ENCODE results near the gene NDRG3. TPM values are rescaled to one million over a fixed set of nuclear protein-coding genes. Genes with fewer than 3 reads are reported as not detected.

NDRG3 gene
- polyA plus RNA-seq, 1 of the 3 experiments (the other 2 are of a cell fraction), result 20.5 TPM

GRCh38 chr20:36684747-36685146 is 61.1 kb downstream of the NDRG3 start:
- Histone ChIP-seq H3K36me3 (replicated peaks in 1 of 2; ENCODE audit: control insufficient read depth in 1 of 2, insufficient read depth in 2 of 2, low read length in 1 of 2) (peaks cover 4 to 8% of the 10 kb centered on the region in 2 experiments), H3K4me3 (ENCODE audit: low read depth in 2 of 2, low read length in 1 of 2) (no peak overlapping the region), H3K9ac (no peak overlapping the region), H3K27me3 (ENCODE audit: insufficient read depth) (no peaks in the 10 kb centered on the region), H3K27ac (ENCODE audit: low read depth in 2 of 2, low read length in 1 of 2) (no peak overlapping the region), H3K4me1 (ENCODE audit: control insufficient read depth in 1 of 2, insufficient read depth in 2 of 2, low read depth in 1 of 2, low read length in 1 of 2) (no peaks in the 10 kb centered on the region), H3K4me2 (no peak overlapping the region), H3F3A (replicated peaks; ENCODE audit: insufficient read depth) (no peaks in the 10 kb centered on the region), H3K9me3 (no peaks in the 10 kb centered on the region), H3K79me2 (ENCODE audit: insufficient read depth) (no peaks in the 10 kb centered on the region), H4K20me1 (ENCODE audit: insufficient read depth) (no peaks in the 10 kb centered on the region), H2AFZ (ENCODE audit: low read depth) (no peak overlapping the region), H3K9me2 (no peaks in the 10 kb centered on the region)
- ChIA-PET CTCF (interaction anchor here (1.6 kb wide), 1 partner anchor 70 kb away, joined by 3 read pairs; no protein-coding TSS in a partner anchor), POLR2A (no interaction called here)
- WGBS (ENCODE audit: low lambda C conversion rate), result 96% methylated on average over 6 of the region's 6 CpGs
- DNase-seq, result no peak
- TF ChIP-seq ZBTB33 (IDR thresholded peaks at IDR 0.05; ENCODE audit: borderline replicate concordance, low read depth) (no peak), USF2 (IDR thresholded peaks at IDR 0.05; ENCODE audit: borderline replicate concordance, low read depth, low read length) (no peak), NRF1 (IDR thresholded peaks at IDR 0.05; ENCODE audit: low read depth, low read length) (no peak), NFIC (IDR thresholded peaks at IDR 0.05; ENCODE audit: borderline replicate concordance) (no peak), FOSL2 (IDR thresholded peaks at IDR 0.05; ENCODE audit: borderline replicate concordance, low read depth) (no peak), TEAD4 (IDR thresholded peaks at IDR 0.05; ENCODE audit: borderline replicate concordance, insufficient read depth) (no peak)

GRCh38 chr20:36682311-36682710 is 63.6 kb downstream of the NDRG3 start:
- H4K20me1 ChIP-seq (ENCODE audit: insufficient read depth), result no peaks in the 10 kb centered on the region

More at GRCh38 chr20:36682311-36682710, 63.6 kb downstream of the NDRG3 start:
- CTCF ChIA-PET, result interaction anchor here (1.5 kb wide), 1 partner anchor 125 kb away, joined by 4 read pairs; no protein-coding TSS in a partner anchor
- H3K79me2 ChIP-seq (ENCODE audit: insufficient read depth), result no peaks in the 10 kb centered on the region
- no peak for TF ChIP-seq RAD21 (IDR thresholded peaks at IDR 0.05; ENCODE audit: low read length)
- TF ChIP-seq USF2 (IDR thresholded peaks at IDR 0.05; ENCODE audit: borderline replicate concordance, low read depth, low read length), result no peak
- TF ChIP-seq EP300 (IDR thresholded peaks at IDR 0.05; ENCODE audit: borderline replicate concordance in 1 of 2, low read depth in 1 of 2, low read length in 1 of 2), result no peak
- TF ChIP-seq NRF1 (IDR thresholded peaks at IDR 0.05; ENCODE audit: low read depth, low read length), result no peak
- no peak for TF ChIP-seq MAX (IDR thresholded peaks at IDR 0.05; ENCODE audit: low read depth)
- no peak for TF ChIP-seq RFX5 (IDR thresholded peaks at IDR 0.05; ENCODE audit: low read length)
- no peak for TF ChIP-seq FOXJ3 (CRISPR knock-in tag; IDR thresholded peaks at IDR 0.05)
- H3K36me3 ChIP-seq (replicated peaks in 1 of 2; ENCODE audit: control insufficient read depth in 1 of 2, insufficient read depth in 2 of 2, low read length in 1 of 2), result peaks cover 4 to 13% of the 10 kb centered on the region in 2 experiments
- 92% methylated on average over 1 of the region's 1 CpG for WGBS (ENCODE audit: low lambda C conversion rate)
- H3K9ac ChIP-seq, result no peak overlapping the region
- H3K27ac ChIP-seq (ENCODE audit: low read depth in 2 of 2, low read length in 1 of 2), result no peak overlapping the region
- no peaks in the 10 kb centered on the region for H3K4me1 ChIP-seq (ENCODE audit: control insufficient read depth in 1 of 2, insufficient read depth in 2 of 2, low read depth in 1 of 2, low read length in 1 of 2)
- no peaks in the 10 kb centered on the region for H3K9me3 ChIP-seq
- H3K9me2 ChIP-seq, result no peaks in the 10 kb centered on the region
- no peak for DNase-seq
- H3K4me2 ChIP-seq, result no peak overlapping the region
- no peaks in the 10 kb centered on the region for H3F3A ChIP-seq (replicated peaks; ENCODE audit: insufficient read depth)
- no peaks in the 10 kb centered on the region for H3K27me3 ChIP-seq (ENCODE audit: insufficient read depth)
- no peak overlapping the region for H3K4me3 ChIP-seq (ENCODE audit: low read depth in 2 of 2, low read length in 1 of 2)
- no peak overlapping the region for H2AFZ ChIP-seq (ENCODE audit: low read depth)
- POLR2A ChIA-PET, result no interaction called here
